Omental fat pad (tissue), 4 donors: Measurements from ENCODE around the gene TMEM254. TPM values are rescaled to one million over a fixed set of nuclear protein-coding genes. Genes with fewer than 3 reads are reported as not detected.
"Not testable (repeated sequence)": the region's sequence is repeated elsewhere in the genome, so short reads cannot be mapped to it uniquely, and the experiment has no call there.

ENCODE experiments used
- ATAC-seq: fragments of 150-250 bp; one replicate; pipeline ENCODE4 v1.9.1; 2016; ENCODE audit warnings: mild to moderate bottlenecking, moderate library complexity; ENCODE audit not compliant: low FRiP score
- DNase-seq: peaks from one replicate; pipeline ENCODE4 v3.0.0-alpha.2; 2019; ENCODE audit warnings: low spot score
- CTCF ChIP-seq, 3 donors: fragments of 450-650 bp; IDR thresholded peaks; one replicate each; pipeline ENCODE4 v1.5.1; 2016 to 2017; ENCODE audit warnings: antibody characterized with exemption in 3 of 3, mild to moderate bottlenecking in 3 of 3, moderate library complexity in 2 of 3
- total RNA-seq, 4 donors: library from RNA; depleted of rRNA; stranded (reverse); fragments of >200 nt; gene quantifications; one replicate each; pipeline ENCODE4 v1.1.0, GENCODE V29; 2016

Gene TMEM254
- total RNA-seq = 10 to 100 TPM in 2 of 4 donors, 1 to 10 TPM in 2; 7.1 to 16.4 (median 11.0) TPM

- DNase-seq (peak; percentile 85), ATAC-seq (peak; percentile 94)
- TF ChIP-seq CTCF (IDR thresholded peaks at IDR 0.05) = no peak
Measured at GRCh38 chr10:80078448-80079311, at the start of gene TMEM254. TMEM254 (plus strand) TSS chr10:80078665; CDS start chr10:80078700, 35 bp downstream.

- not testable (repeated sequence) for ATAC-seq, DNase-seq
Measured at GRCh38 chr10:80029205-80029604, 49.3 kb upstream of the TMEM254 start.

- not testable (repeated sequence) for ATAC-seq, DNase-seq
Measured at GRCh38 chr10:80029865-80030264, 48.6 kb upstream of the TMEM254 start.

GRCh38 chr10:80032503-80032902 is 46.0 kb upstream of the TMEM254 start:
- no peak for TF ChIP-seq CTCF (IDR thresholded peaks at IDR 0.05)
- DNase-seq = no peak
- ATAC-seq = no peak

GRCh38 chr10:80034766-80035165 is 43.7 kb upstream of the TMEM254 start:
- not testable (repeated sequence) for ATAC-seq, DNase-seq

GRCh38 chr10:80035430-80035829 is 43.0 kb upstream of the TMEM254 start:
- not testable (repeated sequence) for ATAC-seq, DNase-seq

GRCh38 chr10:80036921-80037500 is 41.5 kb upstream of the TMEM254 start:
- not testable (repeated sequence) for DNase-seq

GRCh38 chr10:80038226-80038625 is 40.2 kb upstream of the TMEM254 start:
- not testable (repeated sequence) for DNase-seq

More at GRCh38 chr10:80036921-80037500, 41.5 kb upstream of the TMEM254 start:
- ATAC-seq = not testable (repeated sequence)

GRCh38 chr10:80041162-80041561 is 37.3 kb upstream of the TMEM254 start:
- no peak for TF ChIP-seq CTCF (IDR thresholded peaks at IDR 0.05)
- ATAC-seq (no peak), DNase-seq (no peak)

More at GRCh38 chr10:80038226-80038625, 40.2 kb upstream of the TMEM254 start:
- ATAC-seq = not testable (repeated sequence)

- not testable (repeated sequence) for ATAC-seq, DNase-seq
Measured at GRCh38 chr10:80044935-80045334, 33.5 kb upstream of the TMEM254 start.
